ENCODE measurements around the gene HECTD4. TPM values are rescaled to one million over a fixed set of nuclear protein-coding genes. Genes with fewer than 3 reads are reported as not detected.
"Not testable (repeated sequence)": the region's sequence is repeated elsewhere in the genome, so short reads cannot be mapped to it uniquely, and the experiment has no call there.

The HECTD4 gene
- total RNA-seq, 2 donors from 2014 or later, result 14.8 to 16.5 TPM

DNA sequence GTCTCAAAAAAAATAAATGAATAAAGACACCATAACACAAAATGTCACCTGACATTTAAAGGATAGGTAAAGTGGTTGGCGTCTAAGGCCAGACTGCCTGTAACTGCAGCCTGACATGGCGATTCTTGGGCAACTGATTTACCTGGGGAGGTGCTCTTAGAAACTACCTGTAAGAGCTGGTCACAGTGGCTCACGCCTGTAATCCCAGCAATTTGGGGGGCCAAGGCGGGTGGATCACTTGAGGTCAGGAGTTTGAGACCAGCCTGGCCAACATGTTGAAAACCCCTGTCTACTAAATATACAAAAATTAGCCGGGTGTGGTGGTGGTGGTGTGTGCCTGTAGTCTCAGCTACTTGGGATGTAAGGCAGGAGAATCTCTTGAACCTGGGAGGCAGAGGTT, 18.8 kb upstream of the HECTD4 start:
- no peaks in the 10 kb centered on the region for H3K27me3 ChIP-seq
- peaks cover 21% of the 10 kb centered on the region for H3K36me3 ChIP-seq
- H3K4me1 ChIP-seq, result no peaks in the 10 kb centered on the region
- TF ChIP-seq, protein P1, sequence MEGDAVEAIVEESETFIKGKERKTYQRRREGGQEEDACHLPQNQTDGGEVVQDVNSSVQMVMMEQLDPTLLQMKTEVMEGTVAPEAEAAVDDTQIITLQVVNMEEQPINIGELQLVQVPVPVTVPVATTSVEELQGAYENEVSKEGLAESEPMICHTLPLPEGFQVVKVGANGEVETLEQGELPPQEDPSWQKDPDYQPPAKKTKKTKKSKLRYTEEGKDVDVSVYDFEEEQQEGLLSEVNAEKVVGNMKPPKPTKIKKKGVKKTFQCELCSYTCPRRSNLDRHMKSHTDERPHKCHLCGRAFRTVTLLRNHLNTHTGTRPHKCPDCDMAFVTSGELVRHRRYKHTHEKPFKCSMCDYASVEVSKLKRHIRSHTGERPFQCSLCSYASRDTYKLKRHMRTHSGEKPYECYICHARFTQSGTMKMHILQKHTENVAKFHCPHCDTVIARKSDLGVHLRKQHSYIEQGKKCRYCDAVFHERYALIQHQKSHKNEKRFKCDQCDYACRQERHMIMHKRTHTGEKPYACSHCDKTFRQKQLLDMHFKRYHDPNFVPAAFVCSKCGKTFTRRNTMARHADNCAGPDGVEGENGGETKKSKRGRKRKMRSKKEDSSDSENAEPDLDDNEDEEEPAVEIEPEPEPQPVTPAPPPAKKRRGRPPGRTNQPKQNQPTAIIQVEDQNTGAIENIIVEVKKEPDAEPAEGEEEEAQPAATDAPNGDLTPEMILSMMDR (IDR thresholded peaks at IDR 0.05), result no peak
- no peak overlapping the region for H3K4me3 ChIP-seq
- no peaks in the 10 kb centered on the region for H3K9me3 ChIP-seq
- H3K27ac ChIP-seq, result no peak overlapping the region
- DNase-seq (ENCODE audit: low spot score), result no peak

- no peaks in the 10 kb centered on the region for H3K9me3 ChIP-seq
- no peak for DNase-seq (ENCODE audit: low spot score)
- TF ChIP-seq, protein P1 (IDR thresholded peaks at IDR 0.05), result no peak
- no peak overlapping the region for H3K27ac ChIP-seq
- no peaks in the 10 kb centered on the region for H3K4me1 ChIP-seq
- no peaks in the 10 kb centered on the region for H3K36me3 ChIP-seq
- no peak overlapping the region for H3K4me3 ChIP-seq
- H3K27me3 ChIP-seq, result no peaks in the 10 kb centered on the region
These were observed 11.1 kb upstream of the HECTD4 start for GRCh38 chr12:112393328-112393727.

DNA sequence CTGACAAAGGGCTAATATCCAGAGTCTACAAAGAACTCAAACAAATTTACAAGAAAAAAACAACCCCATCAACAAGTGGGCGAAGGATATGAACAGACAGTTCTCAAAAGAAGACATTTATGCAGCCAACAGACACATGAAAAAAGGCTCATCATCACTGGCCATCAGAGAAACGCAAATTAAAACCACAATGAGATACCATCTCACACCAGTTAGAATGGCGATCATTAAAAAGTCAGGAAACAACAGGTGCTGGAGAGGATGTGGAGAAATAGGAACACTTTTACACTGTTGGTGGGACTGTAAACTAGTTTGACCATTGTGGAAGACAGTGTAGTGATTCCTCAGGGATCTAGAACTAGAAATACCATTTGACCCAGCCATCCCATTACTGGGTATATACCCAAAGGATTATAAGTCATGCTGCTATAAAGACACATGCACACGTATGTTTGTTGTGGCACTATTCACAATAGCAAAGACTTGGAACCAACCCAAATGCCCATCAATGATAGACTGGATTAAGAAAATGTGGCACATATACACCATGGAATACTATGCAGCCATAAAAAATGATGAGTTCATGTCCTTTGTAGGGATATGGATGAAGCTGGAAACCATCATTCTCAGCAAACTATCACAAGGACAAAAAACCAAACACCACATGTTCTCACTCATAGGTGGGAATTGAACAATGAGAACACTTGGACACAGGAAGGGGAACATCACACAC, 7.9 kb upstream of the HECTD4 start:
- not testable (repeated sequence) for H3K27me3 ChIP-seq; H3K9me3 ChIP-seq; H3K27ac ChIP-seq; DNase-seq (ENCODE audit: low spot score); H3K4me1 ChIP-seq; H3K4me3 ChIP-seq; H3K36me3 ChIP-seq

- no peak overlapping the region for H3K4me3 ChIP-seq
- no peaks in the 10 kb centered on the region for H3K27me3 ChIP-seq
- no peaks in the 10 kb centered on the region for H3K9me3 ChIP-seq
- H3K36me3 ChIP-seq, result no peaks in the 10 kb centered on the region
- TF ChIP-seq, protein P1 (IDR thresholded peaks at IDR 0.05), result no peak
- H3K27ac ChIP-seq, result no peak overlapping the region
- no peaks in the 10 kb centered on the region for H3K4me1 ChIP-seq
- DNase-seq (ENCODE audit: low spot score), result no peak
These were observed 7.0 kb upstream of the HECTD4 start for GRCh38 chr12:112389228-112389627.

DNA sequence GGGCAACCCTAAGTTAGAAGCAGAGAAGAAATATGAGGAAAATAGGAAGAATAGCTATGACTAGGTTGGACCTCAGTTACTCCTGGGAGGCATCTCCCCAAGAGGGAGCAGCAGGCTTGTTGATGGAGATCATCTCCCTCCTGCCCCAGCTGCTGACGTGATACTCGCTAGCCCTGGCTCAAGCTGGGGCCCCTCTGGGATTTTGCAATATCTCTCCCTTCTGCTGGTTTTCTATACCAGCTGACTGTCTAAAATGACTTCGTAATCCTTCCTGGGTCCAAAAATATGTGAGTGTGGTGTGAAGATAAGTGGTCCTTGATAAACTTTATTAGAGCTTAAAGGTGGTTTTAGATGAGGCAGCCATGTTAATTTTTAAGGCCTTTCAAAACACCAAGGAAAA, 4.5 kb upstream of the HECTD4 start:
- Histone ChIP-seq H3K27ac (peak overlapping the region in 1 of 2 donors; percentile 30), H3K4me1 (peaks cover 0 to 5% of the 10 kb centered on the region in 2 donors), H3K4me3 (no peak overlapping the region), H3K9me3 (no peaks in the 10 kb centered on the region), H3K36me3 (no peaks in the 10 kb centered on the region), H3K27me3 (no peaks in the 10 kb centered on the region)
- peak; percentile 59 for DNase-seq (ENCODE audit: low spot score)
- TF ChIP-seq, protein P1 (IDR thresholded peaks at IDR 0.05), result no peak

- Histone ChIP-seq H3K4me1 (peaks cover 0 to 20% of the 10 kb centered on the region in 2 donors), H3K4me3 (peak overlapping the region; percentile 73 to 97), H3K27ac (peak overlapping the region in 1 of 2 donors; percentile 74)
These were observed 635 bp upstream of the HECTD4 start for GRCh38 chr12:112382866-112383265.

More at GRCh38 chr12:112382866-112383265, 635 bp upstream of the HECTD4 start:
- DNase-seq (ENCODE audit: low spot score), result peak; percentile 28
- TF ChIP-seq, protein P1 (IDR thresholded peaks at IDR 0.05), result no peak
- no peaks in the 10 kb centered on the region for H3K9me3 ChIP-seq
- no peaks in the 10 kb centered on the region for H3K27me3 ChIP-seq
- no peaks in the 10 kb centered on the region for H3K36me3 ChIP-seq
